ENCODE measurements around the gene AHI1.

- no peak for TF ChIP-seq CTCF (optimal IDR thresholded peaks at IDR 0.05 in 1 of 3, IDR thresholded peaks at IDR 0.05 in 1 of 3, conservative IDR thresholded peaks at IDR 0.05 in 1 of 3; ENCODE audit: extremely low read depth in 1 of 3, insufficient read depth in 2 of 3, low read length in 3 of 3)
- TF ChIP-seq EZH2 (IDR thresholded peaks at IDR 0.05; ENCODE audit: low read length): no peak
Observed at GRCh38 chr6:135267085-135267484, 230.5 kb downstream of the AHI1 start.

Data from keratinocyte (primary cell).